IMR-90 (cell line): ENCODE measurements around the gene NFATC1. TPM values are rescaled to one million over a fixed set of nuclear protein-coding genes. Genes with fewer than 3 reads are reported as not detected.

Experiments
- ATAC-seq: fragments of 200-7000 bp; cut with Tn5 transposase; 2 replicates; pipeline ENCODE4 v1.9.1; 2020; ENCODE audit warnings: low read depth, mild to moderate bottlenecking, moderate library complexity
- Bru-seq: library from RNA; stranded (reverse); fragments of 400-500 nt; gene quantifications from one replicate; lab custom pipeline; 2021; lab: Mats Ljungman, UMichigan
- BruChase-seq, 2 experiments: library from RNA; stranded (reverse); fragments of 400-500 nt; gene quantifications; one replicate each; lab custom pipeline; 2021; lab: Mats Ljungman, UMichigan
- BruUV-seq: library from RNA; stranded (reverse); fragments of 400-500 nt; replicated peaks from 2 replicates; lab custom pipeline; 2021; lab: Mats Ljungman, UMichigan
- CTCF ChIA-PET: fragments of 300-600 bp; formaldehyde crosslinking; extraction: SDS; loops from one replicate; lab custom pipeline; 2021; ENCODE audit warnings: antibody characterized with exemption; lab: Yijun Ruan, JAX
- POLR2A ChIA-PET: fragments of 300-600 bp; sonication (Branson Sonifier 250); formaldehyde crosslinking; loops from one replicate; lab custom pipeline; 2022; ENCODE audit warnings: antibody characterized with exemption; ENCODE audit not compliant: unreplicated experiment; lab: Charles Lee
- DNase-seq: peaks from one replicate; pipeline ENCODE4 v3.0.0; 2013
- H2AFZ ChIP-seq: replicated peaks from 2 replicates; pipeline ENCODE3; 2013; ENCODE audit warnings: low read length, mild to moderate bottlenecking; ENCODE audit not compliant: poor library complexity
- H2AK5ac ChIP-seq: 2 replicates; pipeline ENCODE4 v1.6.1; 2013; ENCODE audit warnings: low read depth, low read length, inconsistent platforms
- H2AK9ac ChIP-seq: replicated peaks from 2 replicates; pipeline ENCODE3; 2013; ENCODE audit warnings: mild to moderate bottlenecking, low read depth, low read length, moderate library complexity; ENCODE audit not compliant: poor library complexity
- H2BK120ac ChIP-seq: 2 replicates; pipeline ENCODE4 v1.6.1; 2013; ENCODE audit warnings: low read depth, low read length, inconsistent platforms
- H2BK15ac ChIP-seq: 3 replicates; pipeline ENCODE4 v1.6.1; 2013; ENCODE audit warnings: low read depth, low read length, inconsistent platforms
- H2BK20ac ChIP-seq: 2 replicates; pipeline ENCODE4 v1.6.1; 2013; ENCODE audit warnings: low read depth, mild to moderate bottlenecking, inconsistent platforms, low read length, moderate library complexity
- H2BK5ac ChIP-seq: 2 replicates; pipeline ENCODE4 v1.6.1; 2013; ENCODE audit warnings: mild to moderate bottlenecking, low read depth, low read length, inconsistent platforms; ENCODE audit not compliant: poor library complexity, severe bottlenecking
- H3K14ac ChIP-seq: replicated peaks from 2 replicates; pipeline ENCODE4 v1.6.1; 2013; ENCODE audit warnings: low read depth, low read length, inconsistent platforms
- H3K18ac ChIP-seq: 2 replicates; pipeline ENCODE4 v1.6.1; 2013; ENCODE audit warnings: low read depth, low read length, control low read depth
- H3K23ac ChIP-seq: 2 replicates; pipeline ENCODE4 v1.6.1; 2013; ENCODE audit warnings: low read depth, low read length, inconsistent platforms
- H3K27ac ChIP-seq: 2 replicates; pipeline ENCODE4 v1.5.1; 2013; ENCODE audit warnings: mild to moderate bottlenecking, control low read depth, low read length; ENCODE audit not compliant: insufficient read depth
- H3K27me3 ChIP-seq: 2 replicates; pipeline ENCODE4 v1.6.1; 2013; ENCODE audit warnings: low read length; ENCODE audit not compliant: control insufficient read depth, insufficient read depth
- H3K36me3 ChIP-seq: 2 replicates; pipeline ENCODE4 v1.6.1; 2013; ENCODE audit warnings: low read length, mixed read lengths; ENCODE audit not compliant: control insufficient read depth, insufficient read depth
- H3K4ac ChIP-seq: 2 replicates; pipeline ENCODE4 v1.6.1; 2013; ENCODE audit warnings: low read depth, low read length, inconsistent platforms
- H3K4me1 ChIP-seq: 2 replicates; pipeline ENCODE4 v1.6.1; 2013; ENCODE audit warnings: low read length, mixed read lengths; ENCODE audit not compliant: control insufficient read depth, insufficient read depth
- H3K4me2 ChIP-seq: 2 replicates; pipeline ENCODE4 v1.6.1; 2013; ENCODE audit warnings: low read depth, mild to moderate bottlenecking, control low read depth, low read length, moderate library complexity
- H3K4me3 ChIP-seq: 2 replicates; pipeline ENCODE4 v1.5.1; 2013; ENCODE audit warnings: low read depth, mild to moderate bottlenecking, control low read depth, low read length, moderate library complexity; ENCODE audit not compliant: insufficient read depth
- H3K56ac ChIP-seq: 2 replicates; pipeline ENCODE4 v1.6.1; 2013; ENCODE audit warnings: low read length, inconsistent platforms; ENCODE audit not compliant: insufficient read depth; ENCODE audit errors: extremely low read depth
- H3K79me1 ChIP-seq, 2 experiments: 2 replicates each; pipeline ENCODE4 v1.6.1; 2013; ENCODE audit warnings: low read length in 2 of 2, inconsistent platforms in 1 of 2, low read depth in 1 of 2
- H3K9ac ChIP-seq: 2 replicates; pipeline ENCODE4 v1.6.1; 2013; ENCODE audit warnings: low read depth, low read length, control low read depth
- H3K9me1 ChIP-seq: 2 replicates; pipeline ENCODE4 v1.6.1; 2013; ENCODE audit warnings: low read length, inconsistent platforms; ENCODE audit not compliant: insufficient read depth
- H3K9me3 ChIP-seq: 2 replicates; pipeline ENCODE4 v1.6.1; 2013; ENCODE audit warnings: low read length; ENCODE audit not compliant: control insufficient read depth, insufficient read depth
- H4K20me1 ChIP-seq: 2 replicates; pipeline ENCODE4 v1.6.1; 2013; ENCODE audit warnings: low read length, inconsistent platforms; ENCODE audit not compliant: insufficient read depth
- H4K5ac ChIP-seq: 2 replicates; pipeline ENCODE4 v1.6.1; 2013; ENCODE audit warnings: mild to moderate bottlenecking, low read depth, low read length, control low read depth
- H4K8ac ChIP-seq, 2 experiments: 2 replicates each; pipeline ENCODE4 v1.6.1; 2013; ENCODE audit warnings: low read depth in 2 of 2, low read length in 2 of 2, control low read depth in 1 of 2, inconsistent platforms in 1 of 2
- H4K91ac ChIP-seq: 2 replicates; pipeline ENCODE4 v1.6.1; 2013; ENCODE audit warnings: low read depth, low read length, inconsistent platforms; ENCODE audit not compliant: insufficient read depth
- MAZ ChIP-seq: IDR thresholded peaks from 2 replicates; pipeline ENCODE4 v1.6.1; 2012; ENCODE audit warnings: low read depth, mild to moderate bottlenecking, low read length, improper control_type of control experiment, moderate library complexity, borderline replicate concordance
- POLR2A ChIP-seq: IDR thresholded peaks from 2 replicates; pipeline ENCODE4 v1.6.1; 2012; ENCODE audit warnings: mild to moderate bottlenecking, low read depth, low read length
- SMC3 ChIP-seq: fragments of 150-350 bp; IDR thresholded peaks from 2 replicates; pipeline ENCODE4 v1.6.1; 2016; ENCODE audit warnings: low read depth, mild to moderate bottlenecking, antibody characterized with exemption, low read length, moderate library complexity
- whole genome bisulfite sequencing, 2 experiments: methylation state at CpG; one replicate each; pipeline versions ENCODE4 v1.1.5 to v1.1.7; 2013; ENCODE audit warnings: missing lambda C conversion rate in 2 of 2; ENCODE audit not compliant: insufficient read length in 1 of 2; ENCODE audit errors: extremely low coverage in 2 of 2; 5-methylcytosine and 5-hydroxymethylcytosine counted together
- dilution Hi-C: fragments of 300-500 bp; cut with HindIII; formaldehyde crosslinking; loops from one replicate; pipeline ENCODE4 v1.14.3; 2018; ENCODE audit warnings: low sequenced_read_pairs; ENCODE audit not compliant: unreplicated experiment
- in situ Hi-C: fragments of 300-500 bp; cut with MboI; formaldehyde crosslinking; loops from 3 replicates; pipeline ENCODE4 v1.14.3; 2019; ENCODE audit warnings: low sequenced_read_pairs, inconsistent platforms, mixed read lengths
- intact Hi-C: fragments of 100-400 bp; cut with micrococcal nuclease; formaldehyde crosslinking; loops from 2 replicates; pipeline ENCODE4 v1.10.0; 2022
- long read RNA-seq: library from polyadenylated mRNA; unstranded; transcript quantifications from one replicate; pipeline ENCODE4 v2.0.0, GENCODE V29; 2021; ENCODE audit not compliant: unreplicated experiment
- polyA plus RNA-seq, 3 experiments: library from polyadenylated mRNA; depleted of rRNA; stranded (reverse); fragments of >200 nt; gene quantifications; 2 replicates each; pipeline ENCODE4 v1.2.3, GENCODE V29; 2012; ENCODE audit warnings: low replicate concordance in 1 of 3
- total RNA-seq: library from RNA; depleted of rRNA; stranded (reverse); fragments of >200 nt; gene quantifications from 2 replicates; pipeline ENCODE4 v1.2.3, GENCODE V29; 2012; rRNA removed

Gene NFATC1
- total RNA-seq = 0.28 and 0.36 TPM in 2 replicates
- 1.8 TPM in 2 replicates for polyA plus RNA-seq (2012; rRNA removed)
- polyA plus RNA-seq (2012; cell fraction: cytosol; rRNA removed) = 0.86 and 2.1 TPM in 2 replicates
- polyA plus RNA-seq (2012; cell fraction: nucleus; rRNA removed; ENCODE audit: low replicate concordance) = 2.4 and 4.0 TPM in 2 replicates
- Bru-seq, nascent RNA = percentile 47 among the genes with signal in this experiment
- percentile 37 among the genes with signal in this experiment for BruChase-seq, experiment 1, labeled RNA remaining after a 6-hour chase
- percentile 42 among the genes with signal in this experiment for BruChase-seq, experiment 2, labeled RNA remaining after a 2-hour chase
- long read RNA-seq, full-length matches to known transcripts = 3 of 18 reads
- long read RNA-seq, partial matches to known transcripts = 11 of 18 reads
- long read RNA-seq, other reads (novel, unspliced or antisense) = 4 of 18 reads

DNA sequence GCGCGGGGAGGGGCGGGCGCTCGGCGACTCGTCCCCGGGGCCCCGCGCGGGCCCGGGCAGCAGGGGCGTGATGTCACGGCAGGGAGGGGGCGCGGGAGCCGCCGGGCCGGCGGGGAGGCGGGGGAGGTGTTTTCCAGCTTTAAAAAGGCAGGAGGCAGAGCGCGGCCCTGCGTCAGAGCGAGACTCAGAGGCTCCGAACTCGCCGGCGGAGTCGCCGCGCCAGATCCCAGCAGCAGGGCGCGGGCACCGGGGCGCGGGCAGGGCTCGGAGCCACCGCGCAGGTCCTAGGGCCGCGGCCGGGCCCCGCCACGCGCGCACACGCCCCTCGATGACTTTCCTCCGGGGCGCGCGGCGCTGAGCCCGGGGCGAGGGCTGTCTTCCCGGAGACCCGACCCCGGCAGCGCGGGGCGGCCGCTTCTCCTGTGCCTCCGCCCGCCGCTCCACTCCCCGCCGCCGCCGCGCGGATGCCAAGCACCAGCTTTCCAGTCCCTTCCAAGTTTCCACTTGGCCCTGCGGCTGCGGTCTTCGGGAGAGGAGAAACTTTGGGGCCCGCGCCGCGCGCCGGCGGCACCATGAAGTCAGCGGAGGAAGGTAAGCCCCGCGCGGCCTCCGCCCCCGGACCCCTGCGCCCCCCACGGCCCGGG is at the start of gene NFATC1:
Gene NFATC1, plus strand, starts transcription at position 170 of the 644 bp plus-strand sequence. Its CDS starts 295 bp downstream, at position 465.
- TF ChIP-seq POLR2A (peak; percentile 94), SMC3 (no peak), MAZ (peak; percentile 89)
- DNase-seq (peak; percentile 67), ATAC-seq (peak; percentile 40)
- Histone ChIP-seq H2BK15ac (no peak within 1 kb of the TSS), H2BK20ac (no peak within 1 kb of the TSS), H3K27ac (no peak within 1 kb of the TSS), H3K9me1 (no peaks in the 10 kb centered on the region), H3K79me1 (no peaks in the 10 kb centered on the region), H3K4ac (no peak within 1 kb of the TSS), H4K5ac (no peak within 1 kb of the TSS), H3K27me3 (peaks cover 16% of the 10 kb centered on the region), H2BK120ac (no peak within 1 kb of the TSS), H2AFZ (peak within 1 kb of the TSS; percentile 81), H4K91ac (no peak within 1 kb of the TSS), H4K20me1 (no peaks in the 10 kb centered on the region), H2BK5ac (no peak within 1 kb of the TSS), H3K9me3 (no peaks in the 10 kb centered on the region), H3K4me3 (peak within 1 kb of the TSS; percentile 44), H2AK9ac (no peak within 1 kb of the TSS), H3K56ac (no peak within 1 kb of the TSS), H2AK5ac (no peak within 1 kb of the TSS), H3K36me3 (no peaks in the 10 kb centered on the region), H3K4me1 (peaks cover 5% of the 10 kb centered on the region), H3K14ac (no peak within 1 kb of the TSS), H3K18ac (no peak within 1 kb of the TSS), H3K23ac (no peak within 1 kb of the TSS), H3K4me2 (peak within 1 kb of the TSS; percentile 12), H3K9ac (no peak within 1 kb of the TSS), H4K8ac (no peak within 1 kb of the TSS)
- CTCF ChIA-PET = no interaction called here
- intact Hi-C loops = no loop called here
- POLR2A ChIA-PET = no interaction called here
- dilution Hi-C loops = no loop called here
- BruUV-seq = no TSS peak
- WGBS, 2 experiments = 0% methylated on average over 27 of the region's 91 CpGs; no CpG with 5 or more reads in 1 of the 2 experiments
- in situ Hi-C loops = no loop called here
